Left lobe of liver (tissue), 2 donors: ENCODE measurements around the gene NCBP2. TPM values are rescaled to one million over a fixed set of nuclear protein-coding genes. Genes with fewer than 3 reads are reported as not detected.
A peak's percentile ranks its signal among the peaks of the same experiment; 100 is the strongest.
"Not testable (repeated sequence)": the region's sequence is repeated elsewhere in the genome, so short reads cannot be mapped to it uniquely, and the experiment has no call there.

ENCODE experiments used
- ATAC-seq: fragments of 200-7000 bp; cut with Tn5 transposase; one replicate; pipeline ENCODE4 v1.9.1; 2020; ENCODE audit warnings: mild to moderate bottlenecking, moderate library complexity
- DNase-seq: peaks from one replicate; pipeline ENCODE4 v3.0.0-alpha.2; 2020; ENCODE audit warnings: low spot score
- total RNA-seq: library from RNA; stranded (reverse); gene quantifications from one replicate; pipeline ENCODE4 v1.2.1, GENCODE V29; 2021
- donor health status: DM: no; HTN: no; CAD: no; lungs with moderate emphysema.
- donor health status: DM: no; HTN: yes; CAD: no.

The NCBP2 gene
- total RNA-seq, 1 donor from 2014 or later, result 16.0 TPM

- DNase-seq, result peak; percentile 63
- peak; percentile 85 for ATAC-seq
These were observed 26.2 kb upstream of the NCBP2 start, which contains the start of gene PIGZ for GRCh38 chr3:196968233-196969133. Gene PIGZ, minus strand, starts transcription at chr3:196968833. Its CDS starts 16,802 bp downstream, at chr3:196952031.

- no peak for ATAC-seq
- no peak for DNase-seq
These were observed 25.3 kb upstream of the NCBP2 start for GRCh38 chr3:196967412-196968232.

GRCh38 chr3:196966526-196967401 is 24.4 kb upstream of the NCBP2 start:
- ATAC-seq (no peak), DNase-seq (no peak)

GRCh38 chr3:196965804-196966173 is 23.5 kb upstream of the NCBP2 start:
- no peak for ATAC-seq
- no peak for DNase-seq

GRCh38 chr3:196965112-196965803 is 22.9 kb upstream of the NCBP2 start:
- DNase-seq (no peak), ATAC-seq (no peak)

GRCh38 chr3:196963631-196963953 is 21.3 kb upstream of the NCBP2 start:
- ATAC-seq (no peak), DNase-seq (no peak)

- ATAC-seq, result no peak
- DNase-seq, result no peak
These were observed 20.8 kb upstream of the NCBP2 start for GRCh38 chr3:196962930-196963630.

GRCh38 chr3:196962108-196962929 is 20.0 kb upstream of the NCBP2 start:
- no peak for DNase-seq

GRCh38 chr3:196954832-196955231 is 12.5 kb upstream of the NCBP2 start:
- DNase-seq, result no peak
- ATAC-seq, result no peak

More at GRCh38 chr3:196962108-196962929, 20.0 kb upstream of the NCBP2 start:
- ATAC-seq, result no peak

GRCh38 chr3:196951371-196951770 is 9.0 kb upstream of the NCBP2 start:
- no peak for ATAC-seq
- no peak for DNase-seq

- DNase-seq, result no peak
These were observed 7.4 kb upstream of the NCBP2 start for GRCh38 chr3:196949750-196950149.

GRCh38 chr3:196949285-196949619 is 6.9 kb upstream of the NCBP2 start:
- no peak for ATAC-seq
- no peak for DNase-seq

More at GRCh38 chr3:196949750-196950149, 7.4 kb upstream of the NCBP2 start:
- no peak for ATAC-seq

- ATAC-seq, result peak; percentile 56
- no peak for DNase-seq
These were observed 6.3 kb upstream of the NCBP2 start for GRCh38 chr3:196948442-196949284.

- ATAC-seq, result no peak
- DNase-seq, result no peak
These were observed 5.6 kb upstream of the NCBP2 start for GRCh38 chr3:196947860-196948441.

- DNase-seq (no peak), ATAC-seq (no peak)
These were observed 5.0 kb upstream of the NCBP2 start for GRCh38 chr3:196947136-196947859.

- ATAC-seq, DNase-seq: not testable (repeated sequence)
These were observed 1.9 kb upstream of the NCBP2 start for GRCh38 chr3:196944037-196944790.
